Endothelial cell (in vitro differentiated cells): ENCODE results near the gene ITPA. TPM values are rescaled to one million over a fixed set of nuclear protein-coding genes. Genes with fewer than 3 reads are reported as not detected.

Experiments used
- DNase-seq: peaks from one replicate; pipeline ENCODE4 v3.0.0; 2021; ENCODE audit warnings: low spot score
- H3K27ac Mint-ChIP-seq: one replicate; pipeline ENCODE4 v1.8.0; 2021; ENCODE audit warnings: mixed read lengths, inconsistent platforms; ENCODE audit not compliant: unreplicated experiment
- H3K27me3 Mint-ChIP-seq: one replicate; pipeline ENCODE4 v1.8.0; 2021; ENCODE audit warnings: mild to moderate bottlenecking, moderate library complexity, mixed read lengths, inconsistent platforms; ENCODE audit not compliant: unreplicated experiment
- H3K36me3 Mint-ChIP-seq: one replicate; pipeline ENCODE4 v1.8.0; 2021; ENCODE audit warnings: mild to moderate bottlenecking, low read depth, mixed read lengths, inconsistent platforms; ENCODE audit not compliant: unreplicated experiment
- H3K4me1 Mint-ChIP-seq: one replicate; pipeline ENCODE4 v1.8.0; 2021; ENCODE audit warnings: mild to moderate bottlenecking, mixed read lengths, inconsistent platforms; ENCODE audit not compliant: unreplicated experiment
- H3K4me3 Mint-ChIP-seq: one replicate; pipeline ENCODE4 v1.8.0; 2021; ENCODE audit warnings: mild to moderate bottlenecking, mixed read lengths, inconsistent platforms; ENCODE audit not compliant: unreplicated experiment
- H3K9me3 Mint-ChIP-seq: one replicate; pipeline ENCODE4 v1.8.0; 2021; ENCODE audit warnings: mixed read lengths, inconsistent platforms; ENCODE audit not compliant: unreplicated experiment
- CTCF ChIP-seq: fragments of 200-600 bp; sonication (generic); IDR thresholded peaks from one replicate; pipeline ENCODE4 v1.5.0; 2021; ENCODE audit warnings: antibody characterized with exemption; ENCODE audit not compliant: unreplicated experiment
- total RNA-seq: library from RNA; stranded (reverse); fragmentation: NEBNext Ultra II Directional; extraction: Animal tissue kit (Norgen Biotek cat#: 25700); gene quantifications from one replicate; pipeline ENCODE4 v1.2.1, GENCODE V29; 2021; ENCODE audit not compliant: unreplicated experiment

ITPA gene
- total RNA-seq, 1 donor from 2014 or later, result 45.9 TPM

GRCh38 chr20:3222635-3223600, 13.6 kb downstream of the ITPA start:
- peaks cover 21% of the 10 kb centered on the region for H3K4me1 Mint-ChIP-seq
- TF ChIP-seq CTCF, result no peak
- DNase-seq, result no peak
- H3K27me3 Mint-ChIP-seq, result no peaks in the 10 kb centered on the region
- no peaks in the 10 kb centered on the region for H3K9me3 Mint-ChIP-seq
- no peak overlapping the region for H3K4me3 Mint-ChIP-seq
- peaks cover 4% of the 10 kb centered on the region for H3K36me3 Mint-ChIP-seq
- no peak overlapping the region for H3K27ac Mint-ChIP-seq

- no peak overlapping the region for H3K27ac Mint-ChIP-seq
- no peaks in the 10 kb centered on the region for H3K9me3 Mint-ChIP-seq
- peaks cover 4% of the 10 kb centered on the region for H3K36me3 Mint-ChIP-seq
Observed at GRCh38 chr20:3223651-3223993, 14.3 kb downstream of the ITPA start.

GRCh38 chr20:3223994-3224680, 14.8 kb downstream of the ITPA start:
- DNase-seq, result no peak
- Mint-ChIP-seq H3K27ac (no peak overlapping the region), H3K9me3 (no peaks in the 10 kb centered on the region), H3K36me3 (peaks cover 4% of the 10 kb centered on the region), H3K4me3 (no peak overlapping the region), H3K27me3 (no peaks in the 10 kb centered on the region), H3K4me1 (peaks cover 21% of the 10 kb centered on the region)
- TF ChIP-seq CTCF, result no peak

More at GRCh38 chr20:3223651-3223993, 14.3 kb downstream of the ITPA start:
- Mint-ChIP-seq H3K4me3 (no peak overlapping the region), H3K27me3 (no peaks in the 10 kb centered on the region), H3K4me1 (peaks cover 21% of the 10 kb centered on the region)
- no peak for DNase-seq
- no peak for TF ChIP-seq CTCF

GRCh38 chr20:3224681-3225421, 15.6 kb downstream of the ITPA start:
- Mint-ChIP-seq H3K27ac (no peak overlapping the region), H3K9me3 (no peaks in the 10 kb centered on the region), H3K4me1 (peaks cover 21% of the 10 kb centered on the region), H3K27me3 (peaks cover 2% of the 10 kb centered on the region), H3K4me3 (no peak overlapping the region), H3K36me3 (peaks cover 4% of the 10 kb centered on the region)
- no peak for DNase-seq
- no peak for TF ChIP-seq CTCF
